H1 (cell line): ENCODE results near the gene CRYBB3. TPM values are rescaled to one million over a fixed set of nuclear protein-coding genes. Genes with fewer than 3 reads are reported as not detected.

Source experiments
- CTCF ChIA-PET: fragments of 300-600 bp; sonication (Branson Sonifier 250); formaldehyde crosslinking; loops from one replicate; lab custom pipeline; 2021; ENCODE audit not compliant: partially characterized antibody; lab: Charles Lee
- POLR2A ChIA-PET: fragments of 300-600 bp; sonication (Branson Sonifier 250); formaldehyde crosslinking; loops from one replicate; lab custom pipeline; 2021; ENCODE audit warnings: inconsistent platforms; ENCODE audit not compliant: partially characterized antibody; lab: Charles Lee
- DNase-seq, 2 experiments: peaks; one replicate each; pipeline versions ENCODE4 v3.0.0 to v3.0.0-alpha.2; 2010 to 2022; ENCODE audit warnings: low spot score in 2 of 2, low read depth in 1 of 2, mixed read lengths in 1 of 2
- FAIRE-seq: peaks from 2 replicates; lab custom pipeline; 2011; peaks lifted over from hg19 to GRCh38; lab: Jason Lieb, UNC
- H2AFZ ChIP-seq: 2 replicates; pipeline ENCODE4 v1.8.1; 2012; ENCODE audit warnings: low read length, inconsistent platforms
- H2AK5ac ChIP-seq: 2 replicates; pipeline ENCODE4 v1.6.1; 2013; ENCODE audit warnings: low read depth, low read length
- H2BK120ac ChIP-seq: replicated peaks from 2 replicates; pipeline ENCODE3; 2013; ENCODE audit warnings: low read depth, low read length, inconsistent platforms
- H2BK12ac ChIP-seq: 2 replicates; pipeline ENCODE4 v1.6.1; 2013; ENCODE audit warnings: low read depth, low read length
- H2BK15ac ChIP-seq: 2 replicates; pipeline ENCODE4 v1.6.1; 2013; ENCODE audit warnings: low read length
- H2BK20ac ChIP-seq: 2 replicates; pipeline ENCODE4 v1.6.1; 2013; ENCODE audit warnings: low read length
- H2BK5ac ChIP-seq: 2 replicates; pipeline ENCODE4 v1.6.1; 2013; ENCODE audit warnings: low read depth, low read length
- H3K14ac ChIP-seq: 2 replicates; pipeline ENCODE4 v1.6.1; 2013; ENCODE audit warnings: inconsistent platforms; ENCODE audit not compliant: insufficient read length
- H3K18ac ChIP-seq: 2 replicates; pipeline ENCODE4 v1.6.1; 2013; ENCODE audit warnings: low read length; ENCODE audit errors: extremely low read depth
- H3K23ac ChIP-seq: 2 replicates; pipeline ENCODE4 v1.6.1; 2013; ENCODE audit warnings: inconsistent platforms; ENCODE audit not compliant: insufficient read length
- H3K23me2 ChIP-seq: 2 replicates; pipeline ENCODE4 v1.6.1; 2013; ENCODE audit warnings: low read depth, low read length
- H3K27ac ChIP-seq: 2 replicates; pipeline ENCODE4 v1.6.1; 2011; ENCODE audit warnings: low read depth, low read length, inconsistent platforms
- H3K27me3 ChIP-seq, 4 experiments: replicated peaks in 1 of 4; 1 replicate in 1 of 4; 2 replicates in 3 of 4; pipeline versions ENCODE4 v1.6.1 to v1.8.1; 2011 to 2013; ENCODE audit warnings: low read length in 3 of 4, mild to moderate bottlenecking in 3 of 4, inconsistent platforms in 2 of 4, mixed read lengths in 2 of 4, moderate library complexity in 1 of 4; ENCODE audit not compliant: control insufficient read depth in 3 of 4, insufficient read depth in 3 of 4; ENCODE audit errors: extremely low read depth in 1 of 4
- H3K36me3 ChIP-seq, 4 experiments: 2 replicates each; pipeline versions ENCODE4 v1.6.1 to v1.8.1; 2011 to 2013; ENCODE audit warnings: mild to moderate bottlenecking in 4 of 4, low read length in 3 of 4, moderate library complexity in 2 of 4, control low read depth in 1 of 4, inconsistent platforms in 1 of 4; ENCODE audit not compliant: insufficient read depth in 4 of 4, control insufficient read depth in 2 of 4
- H3K4ac ChIP-seq: replicated peaks from 2 replicates; pipeline ENCODE3; 2013; ENCODE audit warnings: low read length, low read depth, mixed read lengths, inconsistent platforms; ENCODE audit not compliant: insufficient read length
- H3K4me1 ChIP-seq, 4 experiments: replicated peaks in 1 of 4; 1 replicate in 1 of 4; 2 replicates in 3 of 4; pipeline versions ENCODE4 v1.6.1 to v1.8.1; 2011 to 2013; ENCODE audit warnings: low read length in 3 of 4, inconsistent platforms in 2 of 4, mixed read lengths in 1 of 4; ENCODE audit not compliant: insufficient read depth in 4 of 4, control insufficient read depth in 3 of 4
- H3K4me2 ChIP-seq, 2 experiments: 2 replicates each; pipeline versions ENCODE4 v1.6.1 to v1.8.1; 2011 to 2013; ENCODE audit warnings: low read depth in 2 of 2, low read length in 2 of 2, control low read depth in 1 of 2, inconsistent platforms in 1 of 2, mild to moderate bottlenecking in 1 of 2; ENCODE audit not compliant: insufficient read depth in 1 of 2
- H3K4me3 ChIP-seq, 4 experiments: fragments of 200-600, 300-600 bp in 1 of 4; sonication (generic), shearing (Covaris generic), sonication (Bioruptor Twin) in 1 of 4; 2 replicates each; pipeline versions ENCODE4 v1.5.1 to v1.8.1; 2011 to 2016; ENCODE audit warnings: low read length in 4 of 4, low read depth in 3 of 4, control low read depth in 2 of 4, inconsistent platforms in 2 of 4, mild to moderate bottlenecking in 2 of 4, mixed read lengths in 1 of 4, moderate library complexity in 1 of 4; ENCODE audit not compliant: insufficient read depth in 2 of 4; ENCODE audit errors: extremely low read depth in 1 of 4
- H3K56ac ChIP-seq: replicated peaks from 2 replicates; pipeline ENCODE3; 2013; ENCODE audit warnings: low read depth, mild to moderate bottlenecking, mixed read lengths, low read length, inconsistent platforms; ENCODE audit not compliant: insufficient read length
- H3K79me1 ChIP-seq: 2 replicates; pipeline ENCODE4 v1.6.1; 2013; ENCODE audit warnings: low read depth, low read length, control low read depth
- H3K79me2 ChIP-seq, 2 experiments: 2 replicates each; pipeline versions ENCODE4 v1.6.1 to v1.8.1; 2012 to 2013; ENCODE audit warnings: low read length in 2 of 2, mild to moderate bottlenecking in 2 of 2, inconsistent platforms in 1 of 2; ENCODE audit not compliant: insufficient read depth in 2 of 2, control insufficient read depth in 1 of 2
- H3K9ac ChIP-seq, 4 experiments: replicated peaks in 1 of 4; 1 replicate in 1 of 4; 2 replicates in 3 of 4; pipeline versions ENCODE4 v1.6.1 to v1.8.1; 2011 to 2013; ENCODE audit warnings: low read depth in 3 of 4, low read length in 3 of 4, control low read depth in 2 of 4, mild to moderate bottlenecking in 2 of 4, moderate library complexity in 2 of 4, inconsistent platforms in 1 of 4; ENCODE audit errors: extremely low read depth in 1 of 4
- H3K9me3 ChIP-seq, 2 experiments: 2 replicates each; pipeline versions ENCODE4 v1.6.1 to v1.8.1; 2012 to 2013; ENCODE audit warnings: mild to moderate bottlenecking in 2 of 2, moderate library complexity in 2 of 2, control low read depth in 1 of 2, inconsistent platforms in 1 of 2, low read depth in 1 of 2, low read length in 1 of 2, mixed read lengths in 1 of 2; ENCODE audit not compliant: insufficient read depth in 2 of 2
- H4K20me1 ChIP-seq, 2 experiments: replicated peaks in 1 of 2; 2 replicates each; pipeline versions ENCODE3 to v1.8.1; 2011 to 2013; ENCODE audit warnings: inconsistent platforms in 2 of 2, low read length in 2 of 2, mild to moderate bottlenecking in 1 of 2; ENCODE audit not compliant: insufficient read depth in 2 of 2, control insufficient read depth in 1 of 2
- H4K5ac ChIP-seq: 2 replicates; pipeline ENCODE4 v1.6.1; 2013; ENCODE audit warnings: low read length, low read depth, mixed read lengths, inconsistent platforms; ENCODE audit not compliant: insufficient read length
- H4K8ac ChIP-seq: 2 replicates; pipeline ENCODE4 v1.8.0; 2013; ENCODE audit warnings: mild to moderate bottlenecking, moderate library complexity, low read length, inconsistent platforms; ENCODE audit not compliant: insufficient read depth; ENCODE audit errors: extremely low read depth
- H4K91ac ChIP-seq: replicated peaks from 2 replicates; pipeline ENCODE3; 2013; ENCODE audit warnings: low read length, mixed read lengths, inconsistent platforms; ENCODE audit not compliant: insufficient read length
- BCL11A ChIP-seq, 2 experiments: IDR thresholded peaks; one replicate each; pipeline ENCODE4 v1.6.1; 2011; ENCODE audit warnings: low read depth in 2 of 2, low read length in 2 of 2, mild to moderate bottlenecking in 2 of 2
- E2F6 ChIP-seq: IDR thresholded peaks from 2 replicates; pipeline ENCODE4 v1.6.1; 2012; ENCODE audit warnings: inconsistent platforms
- FOSL1 ChIP-seq: IDR thresholded peaks from 2 replicates; pipeline ENCODE4 v1.6.1; 2011; ENCODE audit warnings: mild to moderate bottlenecking, low read depth, low read length, moderate library complexity; ENCODE audit not compliant: insufficient read depth
- KDM4A ChIP-seq: IDR thresholded peaks from one replicate; pipeline ENCODE4 v1.7.1; 2012; ENCODE audit warnings: low read depth, mild to moderate bottlenecking, moderate library complexity, low read length, inconsistent platforms; ENCODE audit not compliant: severe bottlenecking
- MAX ChIP-seq: IDR thresholded peaks from 2 replicates; pipeline ENCODE4 v1.6.1; 2012; ENCODE audit warnings: inconsistent platforms
- NANOG ChIP-seq: IDR thresholded peaks from 2 replicates; pipeline ENCODE4 v1.6.1; 2011; ENCODE audit warnings: low read length, low read depth, mild to moderate bottlenecking, inconsistent platforms; ENCODE audit not compliant: insufficient read depth, poor library complexity, severe bottlenecking
- RFX5 ChIP-seq: IDR thresholded peaks from 2 replicates; pipeline ENCODE4 v1.6.1; 2011; ENCODE audit warnings: low read depth, low read length, improper control_type of control experiment, borderline replicate concordance
- SIX5 ChIP-seq: IDR thresholded peaks from 2 replicates; pipeline ENCODE4 v1.6.1; 2011; ENCODE audit warnings: mild to moderate bottlenecking, low read depth, low read length
- SRF ChIP-seq: IDR thresholded peaks from 2 replicates; pipeline ENCODE4 v1.6.1; 2011; ENCODE audit warnings: mild to moderate bottlenecking, low read depth, low read length, moderate library complexity
- WGBS, 2 experiments: shearing (Covaris generic) in 1 of 2; methylation state at CpG; one replicate each; pipeline versions ENCODE4 v1.1.6 to v1.1.7; 2013 to 2015; ENCODE audit warnings: low lambda C conversion rate in 2 of 2, mixed read lengths in 2 of 2, inconsistent platforms in 1 of 2, low coverage in 1 of 2, missing lambda C conversion rate in 1 of 2; ENCODE audit not compliant: insufficient replicate concordance in 2 of 2, insufficient coverage in 1 of 2, insufficient read length in 1 of 2; ENCODE audit errors: extremely low coverage in 1 of 2, missing lambda C conversion rate in 1 of 2; 5-methylcytosine and 5-hydroxymethylcytosine counted together
- polyA plus RNA-seq, 7 experiments: library from polyadenylated mRNA; depleted of rRNA in 3 of 7; stranded (reverse) in 5 of 7; unstranded in 2 of 7; fragments of >200 nt in 5 of 7; fragments of 200-250 nt in 2 of 7; gene quantifications; 1 replicate in 5 of 7; 2 replicates in 1 of 7; 4 replicates in 1 of 7; pipeline versions ENCODE4 v1.2.1 to v1.2.3, GENCODE V29; 2011 to 2013; ENCODE audit warnings: missing spikeins in 2 of 7, mixed read lengths in 2 of 7
- total RNA-seq: library from RNA; stranded (reverse); fragmentation: NEBNext Ultra II Directional; extraction: Animal tissue kit (Norgen Biotek cat#: 25700); gene quantifications from 2 replicates; pipeline ENCODE4 v1.2.1, GENCODE V29; 2021

Gene CRYBB3
- total and polyA plus RNA-seq, 2 of the 8 experiments (the other 6 are each of a cell fraction or from before 2014, with no cell fraction given), result 0.44 to 0.58 TPM

DNA sequence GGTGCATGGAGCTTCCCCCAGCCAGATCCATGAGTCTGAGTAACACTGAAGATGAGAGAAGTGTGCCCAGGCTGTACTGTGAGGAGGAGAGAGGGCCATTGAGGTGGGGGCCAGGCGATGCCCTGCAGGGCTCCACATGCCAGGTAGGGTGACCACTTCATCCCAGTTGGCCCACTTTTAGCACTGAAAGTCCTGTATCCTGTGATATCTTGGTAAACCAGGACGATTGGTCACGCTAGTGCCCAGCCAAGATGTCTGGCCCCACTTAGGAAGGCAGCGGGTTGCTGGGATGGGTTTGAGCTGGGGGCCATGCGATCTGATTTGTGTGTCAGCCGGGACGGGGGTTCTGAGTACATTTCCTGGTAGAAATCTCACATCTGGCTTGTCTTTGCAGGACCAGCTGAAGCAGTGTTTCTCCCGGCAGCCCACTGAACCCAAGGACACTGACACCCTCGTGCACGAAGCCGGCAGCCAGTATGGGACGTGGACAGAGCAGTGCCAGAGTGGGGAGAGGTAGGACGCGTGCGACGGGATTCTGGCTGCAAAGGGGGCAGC, 29.2 kb upstream of the CRYBB3 start:
- Histone ChIP-seq H4K20me1 (peaks cover 0 to 3% of the 10 kb centered on the region in 2 experiments), H3K9me3 (no peaks in the 10 kb centered on the region), H4K91ac (peak overlapping the region; percentile 17), H3K18ac (no peak overlapping the region), H3K9ac (no peak overlapping the region), H2BK5ac (no peak overlapping the region), H3K4me2 (no peak overlapping the region), H3K23ac (no peak overlapping the region), H3K36me3 (no peaks in the 10 kb centered on the region; a peak in 2 of 8 replicates), H2AFZ (no peak overlapping the region), H3K4me1 (0 out of 7 replicates have a peak, but pooled peaks cover 0 to 4% (median 0%) of the 10 kb centered on the region in 4 experiments), H2BK12ac (no peak overlapping the region), H4K5ac (no peak overlapping the region), H2AK5ac (no peak overlapping the region), H3K27me3 (no peaks in the 10 kb centered on the region), H3K79me1 (no peaks in the 10 kb centered on the region), H3K23me2 (no peaks in the 10 kb centered on the region), H3K56ac (no peak overlapping the region), H3K4me3 (no peak overlapping the region), H4K8ac (no peak overlapping the region), H2BK120ac (no peak overlapping the region), H3K4ac (no peak overlapping the region), H3K79me2 (no peaks in the 10 kb centered on the region), H2BK15ac (no peak overlapping the region), H3K14ac (no peak overlapping the region), H2BK20ac (no peak overlapping the region), H3K27ac (no peak overlapping the region)
- 87% methylated on average over 16 of the region's 16 CpGs; no CpG with 5 or more reads in 1 of the 2 experiments for WGBS, 2 experiments
- DNase-seq, result no peak
- ChIA-PET POLR2A (interaction anchor here (0.5 kb wide), 1 partner anchor 18 kb away, joined by 3 read pairs; no protein-coding TSS in a partner anchor), CTCF (interaction anchor here (1.0 to 6.0 kb wide), 4 partner anchors 10 to 89 kb away, joined by 3 to 37 read pairs (median 6); no protein-coding TSS in a partner anchor)
- no peak for FAIRE-seq
- no peak for TF ChIP-seq SRF
- TF ChIP-seq FOSL1, result no peak
- no peak for TF ChIP-seq BCL11A (IDR thresholded peaks at IDR 0.05; ENCODE audit: low read depth in 2 of 2, low read length in 2 of 2)
- TF ChIP-seq SIX5, result no peak
- TF ChIP-seq RFX5, result no peak
- no peak for TF ChIP-seq KDM4A
- TF ChIP-seq MAX, result no peak
- no peak for TF ChIP-seq E2F6
- no peak for TF ChIP-seq NANOG
